ENCODE data around the gene USP34. TPM values are rescaled to one million over a fixed set of nuclear protein-coding genes. Genes with fewer than 3 reads are reported as not detected.

The USP34 gene
- total and polyA plus RNA-seq, 2 donors from 2014 or later = 37.2 to 112 TPM

DNA sequence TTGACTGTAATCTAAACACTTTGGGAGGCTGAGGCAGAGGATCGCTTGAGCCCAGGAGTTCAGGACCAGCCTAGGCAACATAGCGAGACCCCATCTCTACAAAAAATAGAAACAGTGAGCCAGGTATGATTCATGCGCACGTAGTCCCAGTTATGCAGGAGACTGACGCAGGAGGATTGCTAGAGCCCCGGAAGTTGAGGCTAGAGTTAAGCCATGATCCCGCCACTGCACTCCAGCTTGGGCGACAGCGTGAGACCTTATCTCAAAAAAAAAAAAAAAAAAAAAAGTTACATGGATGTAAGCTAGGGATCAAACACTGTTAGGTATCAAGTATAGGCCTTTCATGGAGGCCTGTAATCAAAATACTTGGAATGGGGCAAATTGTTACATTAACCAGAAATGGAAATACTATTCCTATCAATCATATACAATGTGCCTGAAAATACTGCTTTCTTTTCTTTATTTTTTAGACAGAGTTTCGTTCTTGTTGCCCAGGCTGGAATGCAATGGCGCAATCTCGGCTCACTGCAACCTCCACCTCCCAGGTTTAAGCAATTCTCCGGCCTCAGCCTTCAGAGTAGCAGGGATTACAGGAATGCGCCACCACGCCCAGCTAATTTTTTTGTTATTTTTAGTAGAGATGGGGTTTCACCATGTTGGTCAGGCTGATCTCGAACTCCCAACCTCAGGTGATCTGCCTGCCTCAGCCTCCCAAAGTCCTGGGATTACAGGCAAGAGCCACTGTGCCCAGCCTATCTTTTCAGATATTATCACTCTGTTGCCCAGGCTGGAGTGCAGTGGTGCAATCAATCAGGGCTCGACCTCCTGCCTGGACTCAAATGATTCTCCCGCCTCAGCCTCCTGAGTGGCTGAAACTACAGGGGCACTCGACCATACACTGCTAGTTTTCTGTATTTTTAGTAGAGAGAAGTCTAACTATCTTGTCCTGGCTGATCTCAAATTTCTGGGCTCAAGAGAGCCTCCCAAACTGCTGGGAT, 40.1 kb upstream of the USP34 start:
- H3K36me3 ChIP-seq (ENCODE audit: control insufficient read depth in 2 of 3, insufficient read depth in 3 of 3, low read length in 3 of 3) = peaks cover 6 to 20% (median 6%) of the 10 kb centered on the region in 3 donors
- H3K27me3 ChIP-seq (ENCODE audit: control insufficient read depth, insufficient read depth, low read length) = no peaks in the 10 kb centered on the region
- intact Hi-C loops (cut with DNase I) = no loop called here
- TF ChIP-seq CTCF (IDR thresholded peaks at IDR 0.05; ENCODE audit: borderline replicate concordance, extremely low read depth, insufficient read depth) = no peak
- no peaks in the 10 kb centered on the region for H3K4me1 ChIP-seq (ENCODE audit: control insufficient read depth in 2 of 3, insufficient read depth in 2 of 3, low read depth in 1 of 3, low read length in 3 of 3)
- no peak overlapping the region for H3K9ac ChIP-seq (ENCODE audit: low read length in 3 of 3)
- FAIRE-seq (no peak), DNase-seq (no peak)
- no peak overlapping the region for H3K27ac ChIP-seq (ENCODE audit: low read depth in 2 of 2, low read length in 2 of 2)
- H3K9me3 ChIP-seq (ENCODE audit: control insufficient read depth in 2 of 3, insufficient read depth in 1 of 3, low read length in 3 of 3) = no peaks in the 10 kb centered on the region
- H3K4me3 ChIP-seq (ENCODE audit: low read length in 3 of 3) = no peak overlapping the region

GRCh38 chr2:61504949-61505348, 34.1 kb upstream of the USP34 start:
- Histone ChIP-seq H3K9me3 (ENCODE audit: control insufficient read depth in 2 of 3, insufficient read depth in 1 of 3, low read length in 3 of 3) (no peaks in the 10 kb centered on the region), H3K4me1 (ENCODE audit: control insufficient read depth in 2 of 3, insufficient read depth in 2 of 3, low read depth in 1 of 3, low read length in 3 of 3) (no peaks in the 10 kb centered on the region), H3K9ac (ENCODE audit: low read length in 3 of 3) (no peak overlapping the region), H3K4me3 (ENCODE audit: low read length in 3 of 3) (no peak overlapping the region), H3K27ac (ENCODE audit: low read depth in 2 of 2, low read length in 2 of 2) (no peak overlapping the region), H3K27me3 (ENCODE audit: control insufficient read depth, insufficient read depth, low read length) (no peaks in the 10 kb centered on the region), H3K36me3 (ENCODE audit: control insufficient read depth in 2 of 3, insufficient read depth in 3 of 3, low read length in 3 of 3) (peaks cover under 1 to 12% (median 5%) of the 10 kb centered on the region in 3 donors)
- FAIRE-seq (no peak), DNase-seq (no peak)
- TF ChIP-seq CTCF (IDR thresholded peaks at IDR 0.05; ENCODE audit: borderline replicate concordance, extremely low read depth, insufficient read depth) = no peak
- intact Hi-C loops (cut with DNase I) = no loop called here

DNA sequence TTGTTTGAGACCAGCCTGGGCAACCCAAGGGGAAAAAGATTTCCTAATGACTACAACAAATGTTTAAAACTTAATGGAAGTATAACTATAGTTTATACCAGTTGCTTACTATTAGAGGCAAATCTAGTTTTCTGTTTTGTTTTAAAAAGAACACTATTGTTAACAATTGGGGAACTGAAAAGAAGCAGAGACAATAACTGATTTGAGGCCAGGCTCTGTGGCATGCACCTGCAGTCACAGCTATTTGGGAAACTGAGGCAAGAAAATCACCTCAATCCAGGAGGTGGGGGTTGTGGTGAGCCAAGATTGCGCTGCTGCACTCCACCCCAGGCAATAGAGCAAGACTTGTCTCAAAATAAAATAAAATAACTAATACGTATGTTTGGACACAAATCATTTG, 28.2 kb upstream of the USP34 start:
- Histone ChIP-seq H3K4me1 (ENCODE audit: control insufficient read depth in 2 of 3, insufficient read depth in 2 of 3, low read depth in 1 of 3, low read length in 3 of 3) (no peaks in the 10 kb centered on the region), H3K4me3 (ENCODE audit: low read length in 3 of 3) (no peak overlapping the region), H3K27ac (ENCODE audit: low read depth in 2 of 2, low read length in 2 of 2) (no peak overlapping the region), H3K36me3 (ENCODE audit: control insufficient read depth in 2 of 3, insufficient read depth in 3 of 3, low read length in 3 of 3) (peaks cover 25 to 50% (median 27%) of the 10 kb centered on the region in 3 donors), H3K9me3 (ENCODE audit: control insufficient read depth in 2 of 3, insufficient read depth in 1 of 3, low read length in 3 of 3) (no peaks in the 10 kb centered on the region), H3K27me3 (ENCODE audit: control insufficient read depth, insufficient read depth, low read length) (no peaks in the 10 kb centered on the region), H3K9ac (ENCODE audit: low read length in 3 of 3) (no peak overlapping the region)
- FAIRE-seq (no peak), DNase-seq (no peak)
- TF ChIP-seq CTCF (IDR thresholded peaks at IDR 0.05; ENCODE audit: borderline replicate concordance, extremely low read depth, insufficient read depth) = no peak
- intact Hi-C loops (cut with DNase I) = no loop called here

All from kidney (tissue), 14 donors.